D721Med (cell line): ENCODE results near the gene THSD4.
"Not testable (repeated sequence)": the region's sequence is repeated elsewhere in the genome, so short reads cannot be mapped to it uniquely, and the experiment has no call there.

Source experiments
- DNase-seq: peaks from one replicate; pipeline ENCODE4 v3.0.0; 2011; ENCODE audit warnings: low spot score; ENCODE audit not compliant: insufficient read length
- FAIRE-seq: peaks from 2 replicates; lab custom pipeline; 2011; peaks lifted over from hg19 to GRCh38; lab: Jason Lieb, UNC
- CTCF ChIP-seq: IDR thresholded peaks from 2 replicates; pipeline ENCODE4 v1.5.1; 2012; ENCODE audit warnings: mild to moderate bottlenecking, control low read depth; ENCODE audit not compliant: insufficient read depth; ENCODE audit errors: missing control alignments

THSD4 gene

GRCh38 chr15:71659730-71660067 lies 544.4 kb downstream of the THSD4 start:
- no peak for TF ChIP-seq CTCF
- FAIRE-seq (no peak), DNase-seq (no peak)

- DNase-seq (no peak), FAIRE-seq (no peak)
- no peak for TF ChIP-seq CTCF
Observed at GRCh38 chr15:71660501-71660900, 545.2 kb downstream of the THSD4 start.

- DNase-seq (no peak), FAIRE-seq (no peak)
- TF ChIP-seq CTCF, result no peak
Observed at GRCh38 chr15:71662306-71662705, 547.0 kb downstream of the THSD4 start.

GRCh38 chr15:71664622-71665021 lies 549.4 kb downstream of the THSD4 start:
- no peak for DNase-seq
- no peak for TF ChIP-seq CTCF
- FAIRE-seq, result no peak

- TF ChIP-seq CTCF, result no peak
- DNase-seq (no peak), FAIRE-seq (no peak)
Observed at GRCh38 chr15:71666763-71667620, 551.7 kb downstream of the THSD4 start.

- TF ChIP-seq CTCF, result no peak
- FAIRE-seq (no peak), DNase-seq (no peak)
Observed at GRCh38 chr15:71669688-71670087, 554.4 kb downstream of the THSD4 start.

- not testable (repeated sequence) for DNase-seq, FAIRE-seq
Observed at GRCh38 chr15:71670222-71670621, 555.0 kb downstream of the THSD4 start.
